ENCODE results near the gene DYNLT5. TPM values are rescaled to one million over a fixed set of nuclear protein-coding genes. Genes with fewer than 3 reads are reported as not detected.
"Not testable (repeated sequence)": the region's sequence is repeated elsewhere in the genome, so short reads cannot be mapped to it uniquely, and the experiment has no call there.

The DYNLT5 gene
- total RNA-seq, 1 donor from 2014 or later, result 1.2 TPM

DNA sequence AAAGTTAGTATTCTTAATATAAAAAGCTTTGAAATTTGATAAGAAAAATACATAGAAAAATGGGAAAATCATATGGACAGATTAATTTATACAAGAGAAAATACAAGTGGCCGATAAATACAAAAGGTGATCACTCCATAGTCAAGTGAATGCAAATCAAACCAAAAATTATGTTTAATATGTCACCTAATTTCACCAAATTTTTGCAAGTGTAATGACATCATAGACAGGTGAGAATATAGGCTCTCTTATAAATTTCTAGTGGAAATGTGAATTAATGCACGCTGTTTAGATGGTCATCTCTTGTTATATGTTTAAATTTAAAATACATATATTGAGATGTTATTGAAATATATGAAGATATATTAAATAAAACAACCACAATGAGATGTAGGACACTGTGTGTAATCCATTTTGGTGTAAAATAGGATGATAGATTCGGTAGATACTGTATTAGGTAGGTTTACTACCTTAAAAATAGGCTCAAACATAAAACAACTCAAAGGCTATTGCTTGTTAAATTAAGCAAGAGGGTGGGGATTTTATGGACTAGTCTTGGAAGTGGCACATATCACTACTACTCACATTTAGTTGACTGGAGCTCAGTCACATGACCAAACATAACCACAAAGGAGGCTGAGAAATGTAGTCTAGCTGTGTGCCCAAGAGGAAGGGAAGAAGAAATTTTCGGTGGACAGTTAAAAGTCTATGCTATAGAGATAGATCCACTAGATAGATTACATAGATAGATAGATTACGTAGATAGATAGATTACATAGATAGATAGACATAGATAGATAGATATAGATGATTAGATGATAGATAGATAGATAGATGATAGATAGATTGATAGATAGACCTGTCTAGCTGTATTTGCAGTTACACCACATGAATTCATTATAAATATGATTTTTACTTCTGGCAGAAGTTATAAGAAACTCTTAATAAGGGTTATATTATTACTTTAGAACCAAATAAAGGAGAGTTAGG lies 39.7 kb downstream of the DYNLT5 start:
- Histone ChIP-seq H3K9me3 (no peaks in the 10 kb centered on the region), H3K4me3 (no peak overlapping the region), H3K27ac (no peak overlapping the region), H3K27me3 (no peaks in the 10 kb centered on the region), H3K4me1 (no peaks in the 10 kb centered on the region), H3K36me3 (no peaks in the 10 kb centered on the region)
- intact Hi-C loops (cut with DNase I), result no loop called here
- DNase-seq (ENCODE audit: low spot score in 2 of 2), result no peak
- TF ChIP-seq, protein P1, sequence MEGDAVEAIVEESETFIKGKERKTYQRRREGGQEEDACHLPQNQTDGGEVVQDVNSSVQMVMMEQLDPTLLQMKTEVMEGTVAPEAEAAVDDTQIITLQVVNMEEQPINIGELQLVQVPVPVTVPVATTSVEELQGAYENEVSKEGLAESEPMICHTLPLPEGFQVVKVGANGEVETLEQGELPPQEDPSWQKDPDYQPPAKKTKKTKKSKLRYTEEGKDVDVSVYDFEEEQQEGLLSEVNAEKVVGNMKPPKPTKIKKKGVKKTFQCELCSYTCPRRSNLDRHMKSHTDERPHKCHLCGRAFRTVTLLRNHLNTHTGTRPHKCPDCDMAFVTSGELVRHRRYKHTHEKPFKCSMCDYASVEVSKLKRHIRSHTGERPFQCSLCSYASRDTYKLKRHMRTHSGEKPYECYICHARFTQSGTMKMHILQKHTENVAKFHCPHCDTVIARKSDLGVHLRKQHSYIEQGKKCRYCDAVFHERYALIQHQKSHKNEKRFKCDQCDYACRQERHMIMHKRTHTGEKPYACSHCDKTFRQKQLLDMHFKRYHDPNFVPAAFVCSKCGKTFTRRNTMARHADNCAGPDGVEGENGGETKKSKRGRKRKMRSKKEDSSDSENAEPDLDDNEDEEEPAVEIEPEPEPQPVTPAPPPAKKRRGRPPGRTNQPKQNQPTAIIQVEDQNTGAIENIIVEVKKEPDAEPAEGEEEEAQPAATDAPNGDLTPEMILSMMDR (IDR thresholded peaks at IDR 0.05), result no peak

- H3K4me3 ChIP-seq; intact Hi-C loops (cut with DNase I); H3K27ac ChIP-seq; H3K4me1 ChIP-seq; H3K36me3 ChIP-seq; H3K9me3 ChIP-seq; H3K27me3 ChIP-seq; DNase-seq (ENCODE audit: low spot score in 2 of 2): not testable (repeated sequence)
Observed at GRCh38 chr1:66795839-66796238, 43.6 kb downstream of the DYNLT5 start.

- Histone ChIP-seq H3K36me3 (no peaks in the 10 kb centered on the region), H3K4me1 (no peaks in the 10 kb centered on the region), H3K27me3 (no peaks in the 10 kb centered on the region), H3K9me3 (no peaks in the 10 kb centered on the region), H3K27ac (no peak overlapping the region), H3K4me3 (no peak overlapping the region)
- DNase-seq (ENCODE audit: low spot score in 2 of 2), result no peak
- intact Hi-C loops (cut with DNase I), result no loop called here
- TF ChIP-seq, protein P1 (IDR thresholded peaks at IDR 0.05), result no peak
Observed at GRCh38 chr1:66809245-66809644, 57.0 kb downstream of the DYNLT5 start.

GRCh38 chr1:66809736-66810326 lies 57.6 kb downstream of the DYNLT5 start:
- H3K27ac ChIP-seq, result no peak overlapping the region
- intact Hi-C loops (cut with DNase I), result no loop called here
- no peaks in the 10 kb centered on the region for H3K9me3 ChIP-seq
- no peaks in the 10 kb centered on the region for H3K4me1 ChIP-seq
- no peaks in the 10 kb centered on the region for H3K36me3 ChIP-seq
- H3K4me3 ChIP-seq, result no peak overlapping the region
- TF ChIP-seq, protein P1 (IDR thresholded peaks at IDR 0.05), result no peak
- H3K27me3 ChIP-seq, result no peaks in the 10 kb centered on the region
- DNase-seq (ENCODE audit: low spot score in 2 of 2), result no peak

- Histone ChIP-seq H3K4me3 (no peak overlapping the region), H3K27ac (no peak overlapping the region), H3K27me3 (no peaks in the 10 kb centered on the region), H3K9me3 (no peaks in the 10 kb centered on the region), H3K36me3 (no peaks in the 10 kb centered on the region), H3K4me1 (no peaks in the 10 kb centered on the region)
- TF ChIP-seq, protein P1 (IDR thresholded peaks at IDR 0.05), result no peak
- intact Hi-C loops (cut with DNase I), result no loop called here
- DNase-seq (ENCODE audit: low spot score in 2 of 2), result no peak
Observed at GRCh38 chr1:66824771-66825170, 72.5 kb downstream of the DYNLT5 start.

Other genes with a start within 250 kb of the DYNLT5 start
- 1.6 TPM for gene SGIP1, start 218.3 kb upstream of the DYNLT5 start, total RNA-seq
- not detected for gene INSL5, start 48.8 kb downstream of the DYNLT5 start, total RNA-seq
- gene DNAI4, start 172.4 kb downstream of the DYNLT5 start, total RNA-seq, result not detected
- 18.4 TPM for gene MIER1, start 172.5 kb downstream of the DYNLT5 start, total RNA-seq

Data from ascending aorta (tissue), 2 donors.